ENCODE results near the gene SYT14. TPM values are rescaled to one million over a fixed set of nuclear protein-coding genes. Genes with fewer than 3 reads are reported as not detected.
"Not testable (repeated sequence)": the region's sequence is repeated elsewhere in the genome, so short reads cannot be mapped to it uniquely, and the experiment has no call there.

The SYT14 gene
- total RNA-seq, 1 donor from 2014 or later = not detected

DNA sequence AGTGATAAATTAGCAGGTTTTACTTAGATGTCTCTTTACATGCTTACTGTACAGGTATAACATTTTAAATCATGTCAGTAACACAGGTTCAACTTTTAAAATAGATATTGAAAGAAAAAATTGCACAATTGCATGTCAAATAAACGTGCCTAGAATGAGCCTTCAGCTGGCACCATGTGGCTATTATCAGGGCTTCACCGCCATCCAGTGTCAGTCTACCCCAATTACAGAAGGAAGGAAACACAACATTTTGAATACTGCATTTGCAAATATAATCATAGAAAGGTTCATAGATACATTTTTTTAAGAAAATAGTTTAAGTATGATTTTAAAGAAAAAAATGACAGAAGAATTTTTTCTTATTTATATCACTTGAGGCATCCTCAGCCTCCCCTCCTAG is 247.0 kb downstream of the SYT14 start:
- ChIA-PET POLR2A (no interaction called here), CTCF (no interaction called here)
- intact Hi-C loops (cut with micrococcal nuclease) = no loop called here
- Mint-ChIP-seq H3K4me1 (no peaks in the 10 kb centered on the region), H3K27me3 (peaks cover 4% of the 10 kb centered on the region), H3K9me3 (no peaks in the 10 kb centered on the region), H3K36me3 (ENCODE audit: low read depth) (no peaks in the 10 kb centered on the region), H3K4me3 (no peak overlapping the region), H3K27ac (no peak overlapping the region)
- ATAC-seq (ENCODE audit: low read depth) = no peak
- TF ChIP-seq, protein P1, sequence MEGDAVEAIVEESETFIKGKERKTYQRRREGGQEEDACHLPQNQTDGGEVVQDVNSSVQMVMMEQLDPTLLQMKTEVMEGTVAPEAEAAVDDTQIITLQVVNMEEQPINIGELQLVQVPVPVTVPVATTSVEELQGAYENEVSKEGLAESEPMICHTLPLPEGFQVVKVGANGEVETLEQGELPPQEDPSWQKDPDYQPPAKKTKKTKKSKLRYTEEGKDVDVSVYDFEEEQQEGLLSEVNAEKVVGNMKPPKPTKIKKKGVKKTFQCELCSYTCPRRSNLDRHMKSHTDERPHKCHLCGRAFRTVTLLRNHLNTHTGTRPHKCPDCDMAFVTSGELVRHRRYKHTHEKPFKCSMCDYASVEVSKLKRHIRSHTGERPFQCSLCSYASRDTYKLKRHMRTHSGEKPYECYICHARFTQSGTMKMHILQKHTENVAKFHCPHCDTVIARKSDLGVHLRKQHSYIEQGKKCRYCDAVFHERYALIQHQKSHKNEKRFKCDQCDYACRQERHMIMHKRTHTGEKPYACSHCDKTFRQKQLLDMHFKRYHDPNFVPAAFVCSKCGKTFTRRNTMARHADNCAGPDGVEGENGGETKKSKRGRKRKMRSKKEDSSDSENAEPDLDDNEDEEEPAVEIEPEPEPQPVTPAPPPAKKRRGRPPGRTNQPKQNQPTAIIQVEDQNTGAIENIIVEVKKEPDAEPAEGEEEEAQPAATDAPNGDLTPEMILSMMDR (IDR thresholded peaks at IDR 0.05) = no peak
- DNase-seq = no peak

DNA sequence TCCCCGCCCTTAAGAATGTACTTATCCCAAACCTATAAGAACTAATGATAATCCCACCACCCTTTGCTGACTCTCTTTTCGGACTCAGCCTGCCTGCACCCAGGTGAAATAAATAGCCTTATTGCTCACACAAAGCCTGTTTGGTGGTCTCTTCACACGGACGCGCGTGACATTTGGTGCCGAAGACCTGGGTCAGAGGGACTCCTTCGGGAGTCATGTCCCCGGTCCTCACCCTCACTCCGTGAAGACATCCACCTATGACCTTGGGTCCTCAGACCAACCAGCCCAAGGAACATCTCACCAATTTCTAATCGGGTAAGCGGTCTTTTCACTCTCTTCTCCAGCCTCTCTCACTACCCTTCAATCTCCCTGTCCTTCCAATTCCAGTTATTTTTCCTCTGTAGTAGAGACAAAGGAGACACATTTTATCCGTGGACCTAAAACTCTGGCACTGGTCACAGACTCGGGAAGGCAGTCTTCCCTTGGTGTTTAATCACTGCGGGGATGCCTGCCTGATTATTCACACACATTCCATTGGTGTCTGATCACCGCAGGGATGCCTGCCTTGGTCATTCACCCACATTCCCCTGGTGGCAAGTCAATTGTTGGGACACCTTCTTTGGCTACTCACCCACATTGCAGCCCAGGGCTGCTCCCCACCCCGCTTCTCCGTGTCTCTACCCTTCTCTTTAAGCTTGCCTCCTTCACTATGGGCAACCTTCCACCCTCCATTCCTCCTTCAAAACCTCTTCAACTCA is 250.0 kb downstream of the SYT14 start:
- ATAC-seq (ENCODE audit: low read depth); H3K27me3 Mint-ChIP-seq; H3K36me3 Mint-ChIP-seq (ENCODE audit: low read depth); H3K27ac Mint-ChIP-seq; DNase-seq; POLR2A ChIA-PET; H3K9me3 Mint-ChIP-seq; intact Hi-C loops (cut with micrococcal nuclease); CTCF ChIA-PET; H3K4me1 Mint-ChIP-seq; H3K4me3 Mint-ChIP-seq: not testable (repeated sequence)

DNA sequence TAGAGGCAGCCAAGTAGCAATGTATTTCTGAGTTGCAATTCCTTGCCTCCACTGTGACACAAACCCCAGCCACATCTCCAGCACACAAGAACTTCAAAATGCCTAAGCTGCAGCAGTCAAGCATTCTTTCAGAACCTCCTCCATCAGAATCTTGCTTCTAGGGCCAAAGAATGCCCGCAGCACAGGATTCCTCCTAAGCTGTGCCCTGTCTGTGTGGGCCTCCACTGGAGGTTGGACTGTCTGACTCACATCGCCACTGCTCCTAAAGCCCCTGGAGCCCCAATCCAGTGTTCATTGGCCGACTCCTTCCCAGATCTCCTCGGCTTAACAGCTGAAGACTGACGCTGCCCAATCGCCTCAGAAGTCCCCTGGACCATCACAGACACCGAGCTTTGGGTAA is 251.4 kb downstream of the SYT14 start:
- ChIA-PET POLR2A (no interaction called here), CTCF (no interaction called here)
- ATAC-seq (ENCODE audit: low read depth) (no peak), DNase-seq (no peak)
- Mint-ChIP-seq H3K27ac (no peak overlapping the region), H3K4me3 (no peak overlapping the region), H3K4me1 (no peaks in the 10 kb centered on the region), H3K27me3 (no peaks in the 10 kb centered on the region), H3K36me3 (ENCODE audit: low read depth) (no peaks in the 10 kb centered on the region), H3K9me3 (no peaks in the 10 kb centered on the region)
- TF ChIP-seq, protein P1 (IDR thresholded peaks at IDR 0.05) = no peak
- intact Hi-C loops (cut with micrococcal nuclease) = no loop called here

DNA sequence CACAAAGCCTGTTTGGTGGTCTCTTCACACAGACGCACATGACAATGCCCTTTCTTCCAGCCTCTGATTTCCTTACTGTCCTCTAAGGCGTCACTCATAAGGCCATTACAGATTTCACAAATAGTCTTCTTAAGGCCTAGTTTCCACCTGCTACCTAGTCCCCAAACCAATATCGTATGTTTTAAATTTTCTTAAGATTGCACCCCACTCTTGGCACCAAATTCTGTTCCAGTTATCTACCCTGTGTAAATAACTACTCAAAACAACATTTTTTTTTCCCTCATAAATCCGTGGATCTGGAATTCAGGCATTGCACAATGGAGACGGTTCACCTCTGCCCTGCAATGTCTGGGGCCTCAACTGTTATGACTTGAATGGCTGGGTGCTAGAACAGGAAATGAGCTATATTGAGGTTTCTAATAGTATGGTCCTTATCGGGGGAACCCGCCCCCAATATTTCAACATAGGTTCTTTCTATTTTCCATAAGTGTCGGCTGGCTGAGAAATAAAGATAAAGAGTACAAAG is 257.7 kb downstream of the SYT14 start:
- intact Hi-C loops (cut with micrococcal nuclease) = no loop called here
- ATAC-seq (ENCODE audit: low read depth) (no peak), DNase-seq (no peak)
- ChIA-PET POLR2A (no interaction called here), CTCF (no interaction called here)
- H3K27ac Mint-ChIP-seq = no peak overlapping the region
- H3K4me1 Mint-ChIP-seq = no peaks in the 10 kb centered on the region
- no peaks in the 10 kb centered on the region for H3K9me3 Mint-ChIP-seq
- H3K27me3 Mint-ChIP-seq = peaks cover 3% of the 10 kb centered on the region
- H3K4me3 Mint-ChIP-seq = no peak overlapping the region
- no peaks in the 10 kb centered on the region for H3K36me3 Mint-ChIP-seq (ENCODE audit: low read depth)
- TF ChIP-seq, protein P1 (IDR thresholded peaks at IDR 0.05) = no peak

DNA sequence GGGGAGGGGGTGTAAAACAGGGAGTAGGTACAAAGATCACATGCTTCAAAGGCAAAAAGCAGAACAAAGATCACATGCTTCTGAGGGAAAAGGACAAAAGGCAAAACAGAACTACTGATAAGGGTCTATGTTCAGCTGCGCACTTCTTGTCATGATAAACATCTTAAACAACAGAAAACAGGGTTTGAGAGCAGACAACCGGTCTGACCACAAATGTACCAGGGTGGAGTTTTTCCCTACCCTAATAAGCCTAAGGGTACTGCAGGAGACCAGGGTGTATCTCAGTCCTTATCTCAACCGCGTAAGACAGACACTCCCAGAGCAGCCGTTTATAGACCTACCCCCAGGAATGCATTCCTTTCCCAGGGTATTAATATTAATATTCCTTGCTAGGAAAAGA is 258.2 kb downstream of the SYT14 start:
- DNase-seq; H3K4me1 Mint-ChIP-seq; H3K9me3 Mint-ChIP-seq; H3K36me3 Mint-ChIP-seq (ENCODE audit: low read depth); ATAC-seq (ENCODE audit: low read depth); H3K27ac Mint-ChIP-seq; CTCF ChIA-PET; H3K27me3 Mint-ChIP-seq; intact Hi-C loops (cut with micrococcal nuclease); POLR2A ChIA-PET; H3K4me3 Mint-ChIP-seq: not testable (repeated sequence)

DNA sequence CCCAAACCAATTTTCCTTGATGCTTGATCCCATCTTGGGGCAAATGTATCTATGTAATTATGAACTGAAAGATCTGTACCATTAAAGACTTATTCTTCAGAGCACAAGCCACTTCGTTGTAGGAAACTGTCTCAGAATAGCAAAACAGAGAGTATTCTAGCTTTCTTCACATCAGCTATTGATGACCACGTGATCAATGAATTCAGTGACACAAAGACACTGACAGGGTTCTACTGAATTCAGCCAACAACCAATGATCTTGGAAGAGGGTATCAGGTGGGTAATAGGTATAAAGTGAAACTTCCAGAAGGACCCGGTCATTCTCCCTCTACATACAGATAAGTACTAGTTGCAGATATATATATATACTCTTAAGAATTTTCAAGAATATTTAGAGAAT is 260.8 kb downstream of the SYT14 start:
- ATAC-seq (ENCODE audit: low read depth) (no peak), DNase-seq (no peak)
- Mint-ChIP-seq H3K9me3 (no peaks in the 10 kb centered on the region), H3K4me1 (no peaks in the 10 kb centered on the region), H3K36me3 (ENCODE audit: low read depth) (no peaks in the 10 kb centered on the region), H3K27me3 (peaks cover 3% of the 10 kb centered on the region), H3K4me3 (no peak overlapping the region), H3K27ac (no peak overlapping the region)
- TF ChIP-seq, protein P1 (IDR thresholded peaks at IDR 0.05) = no peak
- POLR2A ChIA-PET = no interaction called here
- CTCF ChIA-PET = no interaction called here
- intact Hi-C loops (cut with micrococcal nuclease) = no loop called here
